COLO668 (cell line): ENCODE measurements around the gene PLAU.
"Not testable (repeated sequence)": the region's sequence is repeated elsewhere in the genome, so short reads cannot be mapped to it uniquely, and the experiment has no call there.

ENCODE experiments used
- DNase-seq: peaks from one replicate; lab custom pipeline; 2025; ENCODE audit not compliant: unreplicated experiment; lab: John Stamatoyannopoulos, UW

The PLAU gene

GRCh38 chr10:73895381-73895780 lies 15.6 kb upstream of the PLAU start:
- DNase-seq = not testable (repeated sequence)

- no peak for DNase-seq
Observed at GRCh38 chr10:73897693-73898092, 13.2 kb upstream of the PLAU start.

GRCh38 chr10:73898730-73899410 lies 12.1 kb upstream of the PLAU start:
- no peak for DNase-seq

DNA sequence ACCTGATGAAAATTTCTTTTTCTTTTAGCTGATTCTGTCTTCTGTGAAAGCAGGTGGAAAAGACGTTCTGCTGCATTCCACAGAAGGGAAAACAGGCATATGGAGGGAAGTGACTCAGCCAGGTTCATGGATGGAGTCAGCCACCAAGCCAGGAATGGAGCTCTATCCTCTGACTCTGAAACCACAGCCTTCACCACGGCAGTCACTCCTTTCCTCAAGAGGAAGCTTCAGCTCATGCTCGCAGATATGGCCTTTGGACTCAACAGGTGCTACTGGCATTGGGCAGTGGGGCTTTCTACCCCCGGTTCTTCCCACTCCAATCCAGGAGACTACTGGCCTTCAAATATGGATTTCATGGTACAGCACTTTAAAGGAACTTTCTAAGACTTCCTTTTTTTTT lies 11.5 kb upstream of the PLAU start:
- peak; percentile 4 for DNase-seq

DNA sequence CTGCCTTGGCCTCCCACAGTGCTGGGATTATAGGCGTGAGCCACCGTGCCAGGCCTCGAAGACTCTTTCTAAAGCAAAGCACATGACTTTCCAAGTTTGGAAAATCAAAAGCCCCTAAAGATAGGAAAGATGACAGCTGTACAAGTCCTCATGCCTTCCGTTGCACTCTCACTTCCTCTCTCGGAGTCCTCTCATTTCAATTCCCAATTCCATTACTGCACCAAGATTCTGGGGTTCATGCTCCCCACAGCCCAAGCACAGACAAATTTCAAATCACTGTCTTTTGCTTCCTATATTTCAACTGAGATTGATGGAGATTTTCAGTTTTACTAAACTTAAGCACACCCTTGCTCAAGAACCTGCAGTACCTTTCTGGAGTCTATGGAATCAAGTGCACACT lies 10.9 kb upstream of the PLAU start:
- no peak for DNase-seq

- DNase-seq = no peak
Observed at GRCh38 chr10:73901261-73901660, 9.7 kb upstream of the PLAU start.

DNA sequence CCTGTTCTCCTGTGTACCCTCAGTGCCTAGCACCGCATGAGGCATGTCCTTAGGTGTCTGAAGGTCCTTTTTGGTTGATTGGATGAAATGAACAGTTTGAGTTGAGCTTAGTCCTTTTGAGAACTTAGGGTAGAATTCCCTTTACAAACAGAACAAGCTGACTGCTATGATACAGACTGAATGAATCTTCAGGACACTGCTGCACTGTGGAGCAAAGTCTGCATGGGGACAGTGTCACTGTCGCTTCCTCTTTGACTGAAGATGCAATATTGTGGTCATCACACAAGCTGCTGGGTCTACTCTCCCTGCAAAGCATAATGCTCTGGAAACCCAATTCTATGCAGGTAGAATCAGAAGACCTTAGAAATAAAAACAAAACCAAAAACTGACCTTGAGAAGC lies 8.6 kb upstream of the PLAU start:
- DNase-seq = no peak

DNA sequence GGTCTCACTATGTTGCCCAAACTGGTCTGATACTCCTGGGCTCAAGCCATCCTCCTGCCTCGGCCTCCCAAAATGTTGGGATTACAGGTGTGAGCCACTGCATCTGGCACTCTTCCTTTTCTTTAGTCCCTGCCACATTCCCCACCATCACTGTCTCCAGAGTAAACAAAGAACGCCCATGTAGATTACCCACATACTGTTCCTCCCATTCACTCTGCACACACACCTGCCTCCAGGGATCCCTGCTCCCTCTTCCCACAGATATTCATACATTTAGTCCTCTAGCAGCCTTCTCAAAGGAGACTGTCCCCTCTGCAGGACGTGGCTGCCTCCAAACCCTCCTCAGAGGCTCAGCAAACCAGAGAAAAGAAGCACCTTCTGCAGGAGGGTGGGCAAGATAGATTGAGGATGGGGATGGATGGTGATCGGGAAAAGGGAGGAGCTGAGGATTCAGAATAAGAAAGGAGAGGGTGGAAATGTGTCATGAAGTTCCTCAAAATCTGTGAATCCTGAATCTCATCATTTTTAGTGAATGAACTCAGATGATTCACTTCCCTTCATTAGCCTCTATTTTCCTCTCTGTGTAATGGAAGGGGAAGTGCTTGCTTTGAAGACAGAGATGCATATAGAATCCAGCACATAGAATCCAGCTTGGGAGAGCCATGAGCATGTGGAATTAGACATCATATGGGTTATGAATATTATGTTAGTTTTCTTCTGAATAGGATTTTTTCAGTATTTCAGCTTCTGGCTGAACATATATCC lies 5.5 kb upstream of the PLAU start:
- peak; percentile 17 for DNase-seq

DNA sequence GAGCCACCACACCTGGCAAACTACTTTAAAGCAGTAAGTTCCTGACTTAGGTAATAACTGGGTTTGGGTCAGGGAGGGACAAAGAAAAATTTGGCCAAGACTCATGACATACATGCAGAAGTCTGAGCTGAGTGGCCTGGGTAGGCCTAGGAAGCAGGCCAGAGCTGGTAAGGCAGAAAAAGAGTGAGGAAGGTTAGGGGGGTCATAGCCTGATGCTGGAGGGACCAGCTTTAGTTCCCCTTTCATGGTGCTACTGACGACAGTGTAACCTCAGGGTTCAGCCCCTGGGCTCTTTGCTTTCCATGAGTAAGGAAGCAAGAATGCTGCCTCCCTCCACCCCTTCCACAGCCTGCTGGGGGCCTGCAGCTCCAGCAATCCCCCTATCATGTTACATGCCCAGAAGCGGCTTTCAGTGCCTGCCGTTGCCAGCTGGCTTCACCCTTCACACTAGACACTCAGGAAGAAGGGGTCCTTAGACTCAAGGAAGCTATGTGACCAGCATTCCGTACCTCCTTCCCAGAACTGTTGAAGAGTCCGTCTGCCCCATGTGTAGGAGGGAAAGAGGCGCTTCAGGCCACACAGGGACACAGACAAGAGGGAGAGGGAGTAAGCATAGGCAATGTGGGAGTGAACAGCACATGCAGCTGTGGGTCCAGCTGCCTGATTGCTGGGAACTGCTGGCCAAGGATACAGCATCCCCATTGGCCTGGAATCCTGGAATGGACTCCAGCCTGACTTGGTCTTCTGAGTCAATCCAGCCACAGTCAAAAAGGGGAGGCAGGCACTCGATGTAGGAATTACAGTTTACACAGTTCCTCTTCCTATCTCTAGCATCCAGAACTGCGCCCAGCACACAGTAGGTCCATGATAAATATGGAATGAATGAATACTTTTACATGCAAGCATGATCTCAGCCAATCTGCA lies 4.1 kb upstream of the PLAU start:
- peak; percentile 44 for DNase-seq

- no peak for DNase-seq
Observed at GRCh38 chr10:73907841-73908517, 3.0 kb upstream of the PLAU start.

GRCh38 chr10:73908853-73909539 lies 1.9 kb upstream of the PLAU start:
- DNase-seq = no peak

DNA sequence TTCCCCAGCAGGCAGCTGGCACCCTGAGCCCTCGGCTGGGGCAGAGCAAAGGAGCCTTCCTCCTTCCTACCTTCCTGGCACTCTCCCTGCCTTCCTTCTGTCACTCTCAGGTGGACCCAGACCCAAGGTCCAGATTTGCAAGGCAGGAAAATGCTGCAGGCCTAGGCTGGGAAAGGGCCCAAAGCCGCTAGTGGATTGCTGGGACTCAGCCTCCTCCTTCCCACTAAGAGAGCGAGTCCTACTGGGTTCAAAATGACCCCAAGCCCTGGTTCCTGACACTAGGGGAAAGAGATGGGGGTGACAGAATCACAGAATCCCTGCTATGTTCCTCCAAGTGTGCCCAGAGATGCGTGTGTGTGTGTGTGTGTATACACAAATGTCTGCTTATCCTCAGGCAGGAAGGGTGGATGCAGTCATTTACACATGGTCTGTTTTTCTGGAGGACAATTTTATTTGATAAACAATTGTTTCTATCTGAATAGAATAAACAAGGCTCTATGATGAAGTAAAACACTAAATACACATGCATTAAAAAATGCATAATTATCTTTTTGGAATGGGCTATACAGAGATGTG lies 1.3 kb upstream of the PLAU start:
- DNase-seq = no peak

GRCh38 chr10:73910401-73910763 lies 550 bp upstream of the PLAU start:
- DNase-seq = no peak

- DNase-seq = no peak
Observed at GRCh38 chr10:73911553-73912004, 647 bp downstream of the PLAU start.

DNA sequence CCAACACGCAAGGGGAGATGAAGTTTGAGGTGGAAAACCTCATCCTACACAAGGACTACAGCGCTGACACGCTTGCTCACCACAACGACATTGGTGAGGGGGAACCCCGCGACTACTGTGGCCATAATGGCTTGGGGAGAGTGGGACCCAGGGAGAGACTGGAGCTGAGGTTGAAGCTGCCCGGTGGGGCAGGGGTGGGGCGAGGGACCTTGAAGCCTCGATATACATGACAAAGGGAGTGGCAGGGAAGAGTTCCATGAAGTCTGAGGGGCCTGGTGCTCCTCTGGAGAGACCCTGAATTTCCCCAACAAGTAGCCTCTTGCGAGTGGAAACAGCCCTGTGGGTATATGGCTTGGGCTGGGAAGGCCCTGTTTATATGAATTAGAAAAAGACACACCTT lies 3.1 kb downstream of the PLAU start:
- DNase-seq = no peak

GRCh38 chr10:73915206-73915851 lies 4.4 kb downstream of the PLAU start:
- no peak for DNase-seq

GRCh38 chr10:73916761-73917470 lies 6.0 kb downstream of the PLAU start:
- no peak for DNase-seq

DNA sequence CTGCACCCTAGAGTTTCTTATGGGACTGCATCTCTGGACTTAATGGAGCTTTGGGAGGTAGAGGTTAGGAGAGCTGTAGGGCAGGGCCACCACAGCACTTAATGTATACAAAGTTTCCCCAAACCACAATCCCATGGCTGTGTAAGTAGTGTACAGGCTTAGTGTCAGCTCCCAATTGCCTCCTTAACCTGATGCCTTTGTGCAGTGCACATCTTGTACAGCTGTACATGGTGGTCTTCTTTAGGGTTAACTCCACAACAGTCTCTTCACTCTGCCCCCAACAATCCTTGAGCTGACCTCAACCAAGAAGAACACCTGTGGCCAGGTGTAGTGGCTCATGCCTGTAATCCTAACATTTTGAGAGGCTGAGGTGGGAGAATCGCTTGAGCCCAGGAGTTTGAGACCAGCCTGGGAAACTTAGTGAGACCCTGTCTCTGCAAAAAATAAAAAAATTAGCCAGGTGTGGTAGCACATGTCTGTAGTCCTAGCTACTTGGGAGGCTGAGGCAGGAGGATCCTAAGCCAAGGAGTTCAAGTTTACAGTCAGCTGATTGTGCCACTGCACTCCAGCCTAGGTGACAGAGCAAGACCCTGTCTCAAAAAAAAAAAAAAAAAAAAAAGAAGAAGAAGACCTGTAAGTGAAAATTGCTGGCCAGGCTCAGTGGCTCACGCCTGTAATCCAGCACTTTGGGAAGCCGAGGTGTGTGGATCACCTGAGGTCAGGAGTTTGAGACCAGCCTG lies 6.8 kb downstream of the PLAU start:
- no peak for DNase-seq
